OCI-LY7 (cell line): ENCODE data around the gene KIFC3.

Experiments
- CTCF ChIP-seq: fragments of 200-600 bp; sonication (generic); conservative IDR thresholded peaks from 2 replicates; pipeline ENCODE4 v1.5.1; 2014; ENCODE audit warnings: mild to moderate bottlenecking, antibody characterized with exemption, low read length, moderate library complexity, mixed read lengths
- EZH2phosphoT487 ChIP-seq: fragments of 200-600 bp; sonication (generic); IDR thresholded peaks from 2 replicates; pipeline ENCODE4 v1.6.1; 2018; ENCODE audit warnings: low read depth, borderline replicate concordance, mild to moderate bottlenecking, mixed run types, antibody characterized with exemption, low read length, moderate library complexity, mixed read lengths

- TF ChIP-seq CTCF, result no peak
- TF ChIP-seq EZH2phosphoT487, result no peak
These were observed 27.5 kb downstream of the KIFC3 start for GRCh38 chr16:57774705-57775285.
